Lower lobe of right lung (tissue), 2 donors: Measurements from ENCODE around the gene DDAH1. TPM values are rescaled to one million over a fixed set of nuclear protein-coding genes. Genes with fewer than 3 reads are reported as not detected.

Experiments used
- ATAC-seq, 2 donors: fragments of 200-7000 bp; cut with Tn5 transposase; one replicate each; pipeline ENCODE4 v1.9.1; 2020 to 2022; ENCODE audit warnings: mild to moderate bottlenecking in 2 of 2, moderate library complexity in 2 of 2
- DNase-seq: peaks from one replicate; pipeline ENCODE4 v3.0.0-alpha.2; 2020
- H3K27ac ChIP-seq: fragments of 200-600 bp; one replicate; pipeline ENCODE4 v1.8.0; 2022
- H3K27me3 ChIP-seq: fragments of 200-600 bp; one replicate; pipeline ENCODE4 v1.8.0; 2022; ENCODE audit warnings: low read depth
- H3K36me3 ChIP-seq: fragments of 200-600 bp; one replicate; pipeline ENCODE4 v1.8.0; 2022; ENCODE audit warnings: mild to moderate bottlenecking
- H3K4me1 ChIP-seq: fragments of 200-600 bp; one replicate; pipeline ENCODE4 v1.8.0; 2022
- H3K4me3 ChIP-seq: fragments of 200-600 bp; one replicate; pipeline ENCODE4 v1.8.0; 2022; ENCODE audit warnings: mild to moderate bottlenecking
- H3K9me3 ChIP-seq: fragments of 200-600 bp; one replicate; pipeline ENCODE4 v1.8.0; 2022
- intact Hi-C: fragments of 100-400 bp; cut with DNase I; formaldehyde crosslinking; loops from one replicate; pipeline ENCODE4 v1.11.0; 2022
- total RNA-seq: library from RNA; stranded (reverse); fragmentation: NEBNext Ultra II Directional; extraction: Animal tissue kit (Norgen Biotek cat#: 25700); gene quantifications from one replicate; pipeline ENCODE4 v1.2.1, GENCODE V29; 2021
- TF ChIP-seq, protein P1 (sequence below): fragments of 200-600 bp; IDR thresholded peaks from one replicate; pipeline ENCODE4 v1.8.0; 2022; ENCODE audit warnings: antibody characterized with exemption, mild to moderate bottlenecking
- donor health status: DM: no; HTN: yes; CAD: no; lungs with severe emphysema.

The DDAH1 gene
- total RNA-seq, 1 donor from 2014 or later: 48.4 TPM

DNA sequence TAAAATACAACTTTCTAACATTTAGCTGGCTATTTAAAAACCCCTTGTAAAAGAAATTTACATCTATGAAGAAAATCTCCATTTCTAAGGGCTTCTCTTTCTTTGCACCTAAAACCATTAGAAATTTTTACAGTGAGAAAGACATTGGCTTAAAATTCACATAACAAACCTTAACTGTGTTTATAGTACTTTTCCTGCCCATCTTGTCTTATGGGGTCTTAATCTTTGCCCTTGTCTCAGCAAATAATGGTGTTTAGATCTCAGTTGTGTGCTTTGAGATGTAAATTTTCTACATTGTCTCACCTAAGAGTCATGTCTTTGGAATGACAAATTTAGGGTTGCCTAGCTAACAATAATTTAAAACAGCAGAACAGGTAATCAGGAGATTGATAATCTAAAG lies 71.5 kb downstream of the DDAH1 start:
- intact Hi-C loops: no loop called here
- no peak for DNase-seq
- H3K9me3 ChIP-seq: no peaks in the 10 kb centered on the region
- H3K27ac ChIP-seq: no peak overlapping the region
- no peaks in the 10 kb centered on the region for H3K36me3 ChIP-seq
- no peak for ATAC-seq
- H3K4me3 ChIP-seq: no peak overlapping the region
- TF ChIP-seq, protein P1, sequence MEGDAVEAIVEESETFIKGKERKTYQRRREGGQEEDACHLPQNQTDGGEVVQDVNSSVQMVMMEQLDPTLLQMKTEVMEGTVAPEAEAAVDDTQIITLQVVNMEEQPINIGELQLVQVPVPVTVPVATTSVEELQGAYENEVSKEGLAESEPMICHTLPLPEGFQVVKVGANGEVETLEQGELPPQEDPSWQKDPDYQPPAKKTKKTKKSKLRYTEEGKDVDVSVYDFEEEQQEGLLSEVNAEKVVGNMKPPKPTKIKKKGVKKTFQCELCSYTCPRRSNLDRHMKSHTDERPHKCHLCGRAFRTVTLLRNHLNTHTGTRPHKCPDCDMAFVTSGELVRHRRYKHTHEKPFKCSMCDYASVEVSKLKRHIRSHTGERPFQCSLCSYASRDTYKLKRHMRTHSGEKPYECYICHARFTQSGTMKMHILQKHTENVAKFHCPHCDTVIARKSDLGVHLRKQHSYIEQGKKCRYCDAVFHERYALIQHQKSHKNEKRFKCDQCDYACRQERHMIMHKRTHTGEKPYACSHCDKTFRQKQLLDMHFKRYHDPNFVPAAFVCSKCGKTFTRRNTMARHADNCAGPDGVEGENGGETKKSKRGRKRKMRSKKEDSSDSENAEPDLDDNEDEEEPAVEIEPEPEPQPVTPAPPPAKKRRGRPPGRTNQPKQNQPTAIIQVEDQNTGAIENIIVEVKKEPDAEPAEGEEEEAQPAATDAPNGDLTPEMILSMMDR: no peak
- no peaks in the 10 kb centered on the region for H3K4me1 ChIP-seq
- H3K27me3 ChIP-seq: no peaks in the 10 kb centered on the region

DNA sequence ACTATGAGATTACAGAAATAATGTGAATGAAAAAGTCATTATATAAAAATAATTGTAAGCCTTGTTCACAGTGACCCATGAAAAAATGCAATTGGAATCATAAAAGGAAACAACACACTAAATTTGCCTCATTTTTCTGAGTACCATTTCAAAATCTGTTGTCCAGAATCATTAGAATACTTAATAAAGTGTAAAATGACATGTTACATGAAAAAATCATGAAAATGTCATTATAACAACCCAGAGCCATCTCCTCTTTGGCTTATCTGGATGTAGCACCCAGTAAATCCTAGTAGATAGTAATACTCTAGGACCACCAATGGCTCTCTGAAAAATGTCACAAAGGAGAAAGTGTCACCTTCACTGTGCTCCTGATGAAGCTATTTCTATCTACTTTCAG lies 76.5 kb downstream of the DDAH1 start:
- H3K4me3 ChIP-seq: no peak overlapping the region
- intact Hi-C loops: no loop called here
- no peaks in the 10 kb centered on the region for H3K36me3 ChIP-seq
- DNase-seq: no peak
- TF ChIP-seq, protein P1: no peak
- no peak overlapping the region for H3K27ac ChIP-seq
- H3K4me1 ChIP-seq: no peaks in the 10 kb centered on the region
- H3K9me3 ChIP-seq: no peaks in the 10 kb centered on the region
- no peak for ATAC-seq
- no peaks in the 10 kb centered on the region for H3K27me3 ChIP-seq

DNA sequence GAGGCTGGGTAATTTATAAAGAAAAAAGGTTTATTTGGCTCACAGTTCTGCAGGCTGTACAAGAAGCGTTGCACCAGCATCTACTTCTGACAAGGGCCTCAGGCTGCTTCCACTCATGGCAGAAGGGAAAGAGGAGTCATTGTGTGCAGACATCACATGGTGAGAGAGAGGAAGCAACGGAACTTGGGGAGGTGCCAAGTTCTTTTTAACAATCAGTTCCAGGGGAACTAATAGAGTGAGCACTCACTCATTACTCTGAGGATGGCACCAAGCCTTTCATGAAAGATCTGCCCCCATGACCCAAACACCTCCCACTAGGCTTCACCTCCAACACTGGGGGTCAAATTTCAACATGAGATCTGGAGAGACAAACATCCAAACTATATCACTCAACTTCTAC lies 77.2 kb downstream of the DDAH1 start:
- Histone ChIP-seq H3K4me3 (no peak overlapping the region), H3K27me3 (no peaks in the 10 kb centered on the region), H3K27ac (no peak overlapping the region), H3K4me1 (no peaks in the 10 kb centered on the region), H3K36me3 (no peaks in the 10 kb centered on the region), H3K9me3 (peaks cover 3% of the 10 kb centered on the region)
- TF ChIP-seq, protein P1: no peak
- DNase-seq: no peak
- intact Hi-C loops: no loop called here
- no peak for ATAC-seq

DNA sequence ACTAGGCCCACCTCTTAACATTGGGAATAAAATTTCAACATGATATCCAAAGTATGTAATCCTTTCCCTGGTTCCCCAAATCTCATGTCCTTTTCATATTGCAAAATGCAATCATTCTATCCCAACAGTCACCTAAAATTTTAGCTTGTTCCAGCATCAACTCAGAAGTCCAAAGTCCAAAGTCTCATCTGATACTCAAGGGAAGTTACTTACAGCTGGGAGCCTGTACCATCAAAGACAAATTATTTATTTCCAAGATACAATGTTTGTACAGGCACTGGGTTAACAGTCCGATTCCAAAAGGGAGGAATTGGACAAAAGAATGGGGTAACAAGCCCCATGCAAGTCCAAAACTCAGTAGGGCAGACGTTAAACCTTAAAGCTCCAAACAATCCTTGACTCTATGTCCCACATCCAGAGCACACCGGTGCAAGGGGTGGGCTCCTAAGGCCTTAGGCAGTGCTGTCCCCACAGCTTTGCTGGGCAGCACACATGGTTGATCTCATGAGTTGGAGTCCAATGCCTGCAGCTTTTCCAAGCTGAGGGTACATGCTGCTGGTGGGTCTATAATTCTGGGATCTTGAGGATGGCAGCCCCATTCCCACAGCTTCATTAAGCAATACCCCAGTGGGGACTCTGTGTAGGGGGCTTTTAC lies 78.8 kb downstream of the DDAH1 start:
- ATAC-seq (no peak), DNase-seq (no peak)
- TF ChIP-seq, protein P1: no peak
- Histone ChIP-seq H3K4me3 (no peak overlapping the region), H3K36me3 (no peaks in the 10 kb centered on the region), H3K4me1 (no peaks in the 10 kb centered on the region), H3K27me3 (no peaks in the 10 kb centered on the region), H3K9me3 (peaks cover 10% of the 10 kb centered on the region), H3K27ac (no peak overlapping the region)
- intact Hi-C loops: no loop called here

DNA sequence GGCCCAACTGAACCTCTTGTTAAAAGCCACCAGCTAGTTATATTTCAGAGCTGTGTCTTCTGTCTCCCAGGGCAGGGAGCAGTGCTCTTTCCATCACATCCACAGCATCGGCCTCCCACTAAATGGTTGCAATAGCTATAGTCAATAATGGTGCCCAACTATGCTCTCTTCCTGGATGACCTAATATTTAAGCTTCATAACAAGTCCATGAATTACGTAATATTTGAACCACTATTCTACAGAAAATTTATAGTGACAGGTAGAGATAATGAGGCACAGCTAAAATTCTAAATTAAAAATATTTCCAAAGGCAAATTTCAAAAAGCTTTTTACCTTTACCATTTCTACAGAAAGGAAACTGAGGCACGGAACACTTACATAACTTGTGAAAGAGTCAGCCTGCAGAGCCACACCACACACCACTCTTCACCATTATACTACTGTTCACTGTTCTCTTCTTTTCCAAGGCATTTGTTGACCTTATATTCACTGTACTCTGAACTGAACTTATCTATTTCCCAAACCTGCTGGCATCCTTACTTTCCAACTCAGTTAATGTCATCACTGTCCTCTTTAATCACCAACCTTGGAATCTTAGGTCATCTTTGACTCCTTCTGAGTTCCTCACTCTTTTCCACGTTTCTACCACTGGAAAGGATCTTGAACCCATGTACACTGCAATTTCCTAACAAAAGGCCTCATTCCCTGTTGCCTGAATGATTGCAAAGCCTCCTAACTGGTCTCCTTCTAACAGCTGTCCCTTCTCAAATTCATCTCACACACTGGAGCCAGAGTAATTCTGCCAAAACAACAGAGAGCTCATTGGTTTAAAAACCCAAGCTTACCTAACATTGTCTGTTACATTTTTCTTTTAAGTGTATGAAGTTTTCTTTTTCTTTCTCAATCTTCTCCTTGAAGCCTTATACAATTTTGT lies 85.5 kb downstream of the DDAH1 start:
- TF ChIP-seq, protein P1: no peak
- Histone ChIP-seq H3K9me3 (peaks cover 10% of the 10 kb centered on the region), H3K36me3 (no peaks in the 10 kb centered on the region), H3K27ac (no peak overlapping the region), H3K4me1 (no peaks in the 10 kb centered on the region), H3K27me3 (no peaks in the 10 kb centered on the region), H3K4me3 (no peak overlapping the region)
- intact Hi-C loops: no loop called here
- ATAC-seq (no peak), DNase-seq (no peak)
